IMR-90 (cell line): Measurements from ENCODE around the gene COL27A1. TPM values are rescaled to one million over a fixed set of nuclear protein-coding genes. Genes with fewer than 3 reads are reported as not detected.

Experiments used
- ATAC-seq: fragments of 200-7000 bp; cut with Tn5 transposase; 2 replicates; pipeline ENCODE4 v1.9.1; 2020; ENCODE audit warnings: low read depth, mild to moderate bottlenecking, moderate library complexity
- BruUV-seq: library from RNA; stranded (reverse); fragments of 400-500 nt; replicated peaks from 2 replicates; lab custom pipeline; 2021; lab: Mats Ljungman, UMichigan
- CTCF ChIA-PET: fragments of 300-600 bp; formaldehyde crosslinking; extraction: SDS; loops from one replicate; lab custom pipeline; 2021; ENCODE audit warnings: antibody characterized with exemption; lab: Yijun Ruan, JAX
- POLR2A ChIA-PET: fragments of 300-600 bp; sonication (Branson Sonifier 250); formaldehyde crosslinking; loops from one replicate; lab custom pipeline; 2022; ENCODE audit warnings: antibody characterized with exemption; ENCODE audit not compliant: unreplicated experiment; lab: Charles Lee
- DNase-seq: peaks from one replicate; pipeline ENCODE4 v3.0.0; 2013
- H2AFZ ChIP-seq: replicated peaks from 2 replicates; pipeline ENCODE3; 2013; ENCODE audit warnings: low read length, mild to moderate bottlenecking; ENCODE audit not compliant: poor library complexity
- H2AK5ac ChIP-seq: 2 replicates; pipeline ENCODE4 v1.6.1; 2013; ENCODE audit warnings: low read depth, low read length, inconsistent platforms
- H2AK9ac ChIP-seq: replicated peaks from 2 replicates; pipeline ENCODE3; 2013; ENCODE audit warnings: mild to moderate bottlenecking, low read depth, low read length, moderate library complexity; ENCODE audit not compliant: poor library complexity
- H2BK120ac ChIP-seq: 2 replicates; pipeline ENCODE4 v1.6.1; 2013; ENCODE audit warnings: low read depth, low read length, inconsistent platforms
- H2BK15ac ChIP-seq: 3 replicates; pipeline ENCODE4 v1.6.1; 2013; ENCODE audit warnings: low read depth, low read length, inconsistent platforms
- H2BK20ac ChIP-seq: 2 replicates; pipeline ENCODE4 v1.6.1; 2013; ENCODE audit warnings: low read depth, mild to moderate bottlenecking, inconsistent platforms, low read length, moderate library complexity
- H2BK5ac ChIP-seq: 2 replicates; pipeline ENCODE4 v1.6.1; 2013; ENCODE audit warnings: mild to moderate bottlenecking, low read depth, low read length, inconsistent platforms; ENCODE audit not compliant: poor library complexity, severe bottlenecking
- H3K14ac ChIP-seq: replicated peaks from 2 replicates; pipeline ENCODE4 v1.6.1; 2013; ENCODE audit warnings: low read depth, low read length, inconsistent platforms
- H3K18ac ChIP-seq: 2 replicates; pipeline ENCODE4 v1.6.1; 2013; ENCODE audit warnings: low read depth, low read length, control low read depth
- H3K23ac ChIP-seq: 2 replicates; pipeline ENCODE4 v1.6.1; 2013; ENCODE audit warnings: low read depth, low read length, inconsistent platforms
- H3K27ac ChIP-seq: 2 replicates; pipeline ENCODE4 v1.5.1; 2013; ENCODE audit warnings: mild to moderate bottlenecking, control low read depth, low read length; ENCODE audit not compliant: insufficient read depth
- H3K27me3 ChIP-seq: 2 replicates; pipeline ENCODE4 v1.6.1; 2013; ENCODE audit warnings: low read length; ENCODE audit not compliant: control insufficient read depth, insufficient read depth
- H3K36me3 ChIP-seq: 2 replicates; pipeline ENCODE4 v1.6.1; 2013; ENCODE audit warnings: low read length, mixed read lengths; ENCODE audit not compliant: control insufficient read depth, insufficient read depth
- H3K4ac ChIP-seq: 2 replicates; pipeline ENCODE4 v1.6.1; 2013; ENCODE audit warnings: low read depth, low read length, inconsistent platforms
- H3K4me1 ChIP-seq: 2 replicates; pipeline ENCODE4 v1.6.1; 2013; ENCODE audit warnings: low read length, mixed read lengths; ENCODE audit not compliant: control insufficient read depth, insufficient read depth
- H3K4me2 ChIP-seq: 2 replicates; pipeline ENCODE4 v1.6.1; 2013; ENCODE audit warnings: low read depth, mild to moderate bottlenecking, control low read depth, low read length, moderate library complexity
- H3K4me3 ChIP-seq: 2 replicates; pipeline ENCODE4 v1.5.1; 2013; ENCODE audit warnings: low read depth, mild to moderate bottlenecking, control low read depth, low read length, moderate library complexity; ENCODE audit not compliant: insufficient read depth
- H3K56ac ChIP-seq: 2 replicates; pipeline ENCODE4 v1.6.1; 2013; ENCODE audit warnings: low read length, inconsistent platforms; ENCODE audit not compliant: insufficient read depth; ENCODE audit errors: extremely low read depth
- H3K79me1 ChIP-seq, 2 experiments: 2 replicates each; pipeline ENCODE4 v1.6.1; 2013; ENCODE audit warnings: low read length in 2 of 2, inconsistent platforms in 1 of 2, low read depth in 1 of 2
- H3K9ac ChIP-seq: 2 replicates; pipeline ENCODE4 v1.6.1; 2013; ENCODE audit warnings: low read depth, low read length, control low read depth
- H3K9me1 ChIP-seq: 2 replicates; pipeline ENCODE4 v1.6.1; 2013; ENCODE audit warnings: low read length, inconsistent platforms; ENCODE audit not compliant: insufficient read depth
- H3K9me3 ChIP-seq: 2 replicates; pipeline ENCODE4 v1.6.1; 2013; ENCODE audit warnings: low read length; ENCODE audit not compliant: control insufficient read depth, insufficient read depth
- H4K20me1 ChIP-seq: 2 replicates; pipeline ENCODE4 v1.6.1; 2013; ENCODE audit warnings: low read length, inconsistent platforms; ENCODE audit not compliant: insufficient read depth
- H4K5ac ChIP-seq: 2 replicates; pipeline ENCODE4 v1.6.1; 2013; ENCODE audit warnings: mild to moderate bottlenecking, low read depth, low read length, control low read depth
- H4K8ac ChIP-seq, 2 experiments: 2 replicates each; pipeline ENCODE4 v1.6.1; 2013; ENCODE audit warnings: low read depth in 2 of 2, low read length in 2 of 2, control low read depth in 1 of 2, inconsistent platforms in 1 of 2
- H4K91ac ChIP-seq: 2 replicates; pipeline ENCODE4 v1.6.1; 2013; ENCODE audit warnings: low read depth, low read length, inconsistent platforms; ENCODE audit not compliant: insufficient read depth
- CHD1 ChIP-seq: IDR thresholded peaks from 2 replicates; pipeline ENCODE4 v1.6.1; 2012; ENCODE audit warnings: low read depth, low read length, improper control_type of control experiment
- MAZ ChIP-seq: IDR thresholded peaks from 2 replicates; pipeline ENCODE4 v1.6.1; 2012; ENCODE audit warnings: low read depth, mild to moderate bottlenecking, low read length, improper control_type of control experiment, moderate library complexity, borderline replicate concordance
- WGBS, 2 experiments: methylation state at CpG; one replicate each; pipeline versions ENCODE4 v1.1.5 to v1.1.7; 2013; ENCODE audit warnings: missing lambda C conversion rate in 2 of 2; ENCODE audit not compliant: insufficient read length in 1 of 2; ENCODE audit errors: extremely low coverage in 2 of 2; 5-methylcytosine and 5-hydroxymethylcytosine counted together
- dilution Hi-C: fragments of 300-500 bp; cut with HindIII; formaldehyde crosslinking; loops from one replicate; pipeline ENCODE4 v1.14.3; 2018; ENCODE audit warnings: low sequenced_read_pairs; ENCODE audit not compliant: unreplicated experiment
- in situ Hi-C: fragments of 300-500 bp; cut with MboI; formaldehyde crosslinking; loops from 3 replicates; pipeline ENCODE4 v1.14.3; 2019; ENCODE audit warnings: low sequenced_read_pairs, inconsistent platforms, mixed read lengths
- intact Hi-C: fragments of 100-400 bp; cut with micrococcal nuclease; formaldehyde crosslinking; loops from 2 replicates; pipeline ENCODE4 v1.10.0; 2022
- polyA plus RNA-seq, 3 experiments: library from polyadenylated mRNA; depleted of rRNA; stranded (reverse); fragments of >200 nt; gene quantifications; 2 replicates each; pipeline ENCODE4 v1.2.3, GENCODE V29; 2012; ENCODE audit warnings: low replicate concordance in 1 of 3
- total RNA-seq: library from RNA; depleted of rRNA; stranded (reverse); fragments of >200 nt; gene quantifications from 2 replicates; pipeline ENCODE4 v1.2.3, GENCODE V29; 2012

COL27A1 gene
- total and polyA plus RNA-seq, 2 of the 4 experiments (the other 2 are of a cell fraction), result 3.2 to 18.3 TPM

GRCh38 chr9:114220061-114220541 lies 64.8 kb downstream of the COL27A1 start:
- in situ Hi-C loops, result no loop called here
- BruUV-seq, result no TSS peak

More at GRCh38 chr9:114220061-114220541, 64.8 kb downstream of the COL27A1 start:
- Histone ChIP-seq H3K27ac (peak overlapping the region; percentile 76), H3K4me2 (peak overlapping the region; percentile 74), H2BK5ac (peak overlapping the region; percentile 87), H3K27me3 (no peaks in the 10 kb centered on the region), H2AK9ac (peak overlapping the region; percentile 68), H2AFZ (peak overlapping the region; percentile 51), H4K8ac (peak overlapping the region; percentile 2 to 93; a peak in 3 of 4 replicates), H3K9me3 (no peaks in the 10 kb centered on the region), H4K91ac (peak overlapping the region; percentile 97), H3K9ac (peak overlapping the region; percentile 25; the same call in 1 of the 2 replicates), H3K4ac (peak overlapping the region; percentile 97), H2AK5ac (peak overlapping the region; percentile 92; the same call in 1 of the 2 replicates), H2BK15ac (peak overlapping the region; percentile 87; the same call in 2 of the 3 replicates), H3K79me1 (peaks cover 0 to 15% of the 10 kb centered on the region in 2 experiments; a peak in 1 of 4 replicates), H3K18ac (peak overlapping the region; percentile 90), H3K23ac (peak overlapping the region; percentile 55), H3K9me1 (peaks cover 41% of the 10 kb centered on the region), H4K20me1 (no peaks in the 10 kb centered on the region), H3K36me3 (no peaks in the 10 kb centered on the region), H3K56ac (peak overlapping the region; percentile 66; the same call in 1 of the 2 replicates), H2BK120ac (peak overlapping the region; percentile 91), H3K4me3 (no peak overlapping the region), H2BK20ac (peak overlapping the region; percentile 97), H3K4me1 (peaks cover 45% of the 10 kb centered on the region), H3K14ac (peak overlapping the region; percentile 80), H4K5ac (peak overlapping the region; percentile 91)
- dilution Hi-C loops, result no loop called here
- CTCF ChIA-PET, result interaction anchor here (1.0 kb wide), 1 partner anchor 16 kb away, joined by 3 read pairs; no protein-coding TSS in a partner anchor
- no CpG with 5 or more reads among the region's 8 CpGs for WGBS, 2 experiments
- DNase-seq (peak; percentile 80), ATAC-seq (peak; percentile 89)
- no peak for TF ChIP-seq CHD1
- TF ChIP-seq MAZ, result peak; percentile 37; the same call in 1 of the 2 replicates
- intact Hi-C loops, result no loop called here
- POLR2A ChIA-PET, result no interaction called here
